Camera-type eye (tissue), 1 donor: ENCODE data around the gene HSF5. TPM values are rescaled to one million over a fixed set of nuclear protein-coding genes. Genes with fewer than 3 reads are reported as not detected.

Source experiments
- total RNA-seq: library from RNA; depleted of rRNA; stranded (reverse); fragments of >200 nt; gene quantifications from one replicate; pipeline ENCODE4 v1.2.3, GENCODE V29; 2014

Gene HSF5
- total RNA-seq = 0.44 TPM

DNA sequence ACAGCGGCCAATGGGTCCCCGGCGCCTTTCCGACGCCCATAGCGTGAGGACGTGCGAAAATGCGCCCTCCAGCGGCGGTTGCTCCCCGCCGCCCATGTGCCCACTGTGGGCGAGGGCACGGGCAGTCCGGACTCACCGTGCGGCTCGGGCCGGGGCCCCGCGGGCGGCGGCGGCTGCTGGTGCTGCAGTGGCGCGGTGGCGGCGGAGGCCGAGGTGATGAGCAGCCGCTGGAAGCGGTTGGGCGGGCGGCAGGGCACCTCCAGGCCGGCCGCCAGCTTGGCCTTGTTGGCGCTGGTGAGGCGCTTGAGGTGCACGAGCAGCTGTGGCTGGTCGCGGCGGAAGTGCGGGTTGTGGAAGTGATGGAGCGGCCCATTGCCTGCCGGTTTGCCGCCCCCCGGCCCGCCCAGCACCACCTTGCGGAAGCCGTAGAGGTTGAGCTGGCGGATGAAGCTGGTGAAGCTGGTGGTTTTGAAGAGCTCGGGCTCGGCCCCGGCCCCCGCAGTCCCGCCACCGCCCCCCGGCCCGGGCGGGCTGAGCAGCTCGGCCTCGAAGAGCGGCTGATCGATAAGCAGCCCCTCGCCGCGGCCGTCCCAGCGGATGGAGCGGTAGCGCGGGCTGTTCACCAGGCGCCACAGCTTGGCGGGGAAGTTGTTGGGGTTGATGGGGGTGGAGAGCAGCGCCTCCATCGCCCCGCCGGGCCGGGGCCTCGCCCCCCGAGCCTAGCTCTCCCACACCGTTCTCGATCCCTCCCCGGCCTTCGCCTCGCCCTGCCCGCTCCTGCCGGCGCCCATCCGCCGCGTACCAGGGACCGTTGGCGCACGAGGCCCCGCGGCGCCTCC, at the start of gene HSF5:
Gene HSF5 (minus strand): TSS at position 820 of the 839 bp plus-strand sequence. CDS start 134 bp downstream, at position 686.

GRCh38 chr17:58513965-58514769, 26.0 kb upstream of the HSF5 start, which contains the start of gene MTMR4:
Gene MTMR4, minus strand, starts transcription at chr17:58514638. Its CDS starts 231 bp downstream, at chr17:58514407.

GRCh38 chr17:58417300-58418092, 70.7 kb downstream of the HSF5 start, which contains the start of gene RNF43:
Gene RNF43, minus strand, starts transcription at chr17:58417534. Its CDS starts 1,957 bp downstream, at chr17:58415577.

Other genes starting within 250 kb of the HSF5 start
- 0.44 TPM for gene LPO, start 249.8 kb downstream of the HSF5 start, total RNA-seq
- gene MPO, start 207.5 kb downstream of the HSF5 start, total RNA-seq = 14.1 TPM
- 52.3 TPM for gene TSPOAP1, start 159.6 kb downstream of the HSF5 start, total RNA-seq
- gene SUPT4H1, start 136.2 kb downstream of the HSF5 start, total RNA-seq = 38.3 TPM
- 4.8 TPM for gene RNF43, start 70.9 kb downstream of the HSF5 start, total RNA-seq
- gene MTMR4, start 26.2 kb upstream of the HSF5 start, total RNA-seq = 92.3 TPM
- 0.71 TPM for gene TEX14, start 203.6 kb upstream of the HSF5 start, total RNA-seq
- gene RAD51C, start 204.2 kb upstream of the HSF5 start, total RNA-seq = 31.7 TPM